Measurements from ENCODE around the gene NTRK1.

NTRK1 gene

GRCh38 chr1:156887734-156888133 is 27.1 kb downstream of the NTRK1 start:
- no peak overlapping the region for H3K4me3 ChIP-seq (ENCODE audit: low read depth, low read length)

GRCh38 chr1:156889802-156890580 is 29.3 kb downstream of the NTRK1 start:
- TF ChIP-seq MYC (IDR thresholded peaks at IDR 0.05; ENCODE audit: low read depth, low read length), result 0 out of 2 replicates have a peak, but pooled peaks have one; percentile 7
- TF ChIP-seq POLR2A (IDR thresholded peaks at IDR 0.05; ENCODE audit: extremely low read depth, insufficient read length), result no peak
- TF ChIP-seq, protein P1, sequence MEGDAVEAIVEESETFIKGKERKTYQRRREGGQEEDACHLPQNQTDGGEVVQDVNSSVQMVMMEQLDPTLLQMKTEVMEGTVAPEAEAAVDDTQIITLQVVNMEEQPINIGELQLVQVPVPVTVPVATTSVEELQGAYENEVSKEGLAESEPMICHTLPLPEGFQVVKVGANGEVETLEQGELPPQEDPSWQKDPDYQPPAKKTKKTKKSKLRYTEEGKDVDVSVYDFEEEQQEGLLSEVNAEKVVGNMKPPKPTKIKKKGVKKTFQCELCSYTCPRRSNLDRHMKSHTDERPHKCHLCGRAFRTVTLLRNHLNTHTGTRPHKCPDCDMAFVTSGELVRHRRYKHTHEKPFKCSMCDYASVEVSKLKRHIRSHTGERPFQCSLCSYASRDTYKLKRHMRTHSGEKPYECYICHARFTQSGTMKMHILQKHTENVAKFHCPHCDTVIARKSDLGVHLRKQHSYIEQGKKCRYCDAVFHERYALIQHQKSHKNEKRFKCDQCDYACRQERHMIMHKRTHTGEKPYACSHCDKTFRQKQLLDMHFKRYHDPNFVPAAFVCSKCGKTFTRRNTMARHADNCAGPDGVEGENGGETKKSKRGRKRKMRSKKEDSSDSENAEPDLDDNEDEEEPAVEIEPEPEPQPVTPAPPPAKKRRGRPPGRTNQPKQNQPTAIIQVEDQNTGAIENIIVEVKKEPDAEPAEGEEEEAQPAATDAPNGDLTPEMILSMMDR (IDR thresholded peaks at IDR 0.05; ENCODE audit: low read depth, low read length), result peak; percentile 73
- peak; percentile 74 for DNase-seq (ENCODE audit: low read depth)
- H3K4me3 ChIP-seq (ENCODE audit: low read depth, low read length), result no peak overlapping the region

More at GRCh38 chr1:156887734-156888133, 27.1 kb downstream of the NTRK1 start:
- DNase-seq (ENCODE audit: low read depth), result no peak
- TF ChIP-seq, protein P2, sequence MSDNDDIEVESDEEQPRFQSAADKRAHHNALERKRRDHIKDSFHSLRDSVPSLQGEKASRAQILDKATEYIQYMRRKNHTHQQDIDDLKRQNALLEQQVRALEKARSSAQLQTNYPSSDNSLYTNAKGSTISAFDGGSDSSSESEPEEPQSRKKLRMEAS (IDR thresholded peaks at IDR 0.05; ENCODE audit: low read depth, low read length), result no peak
- TF ChIP-seq, protein P1 (IDR thresholded peaks at IDR 0.05; ENCODE audit: low read depth, low read length), result no peak
- TF ChIP-seq MYC (IDR thresholded peaks at IDR 0.05; ENCODE audit: low read depth, low read length) (no peak), POLR2A (IDR thresholded peaks at IDR 0.05; ENCODE audit: extremely low read depth, insufficient read length) (no peak)

GRCh38 chr1:156892190-156893047 is 31.8 kb downstream of the NTRK1 start:
- H3K4me3 ChIP-seq (ENCODE audit: low read depth, low read length), result no peak overlapping the region
- peak; percentile 88 for DNase-seq (ENCODE audit: low read depth)
- TF ChIP-seq, protein P2 (IDR thresholded peaks at IDR 0.05; ENCODE audit: low read depth, low read length), result peak; percentile 46; the same call in 1 of the 2 replicates
- TF ChIP-seq, protein P1 (IDR thresholded peaks at IDR 0.05; ENCODE audit: low read depth, low read length), result peak; percentile 74
- TF ChIP-seq MYC (IDR thresholded peaks at IDR 0.05; ENCODE audit: low read depth, low read length) (no peak), POLR2A (IDR thresholded peaks at IDR 0.05; ENCODE audit: extremely low read depth, insufficient read length) (no peak)

DNA sequence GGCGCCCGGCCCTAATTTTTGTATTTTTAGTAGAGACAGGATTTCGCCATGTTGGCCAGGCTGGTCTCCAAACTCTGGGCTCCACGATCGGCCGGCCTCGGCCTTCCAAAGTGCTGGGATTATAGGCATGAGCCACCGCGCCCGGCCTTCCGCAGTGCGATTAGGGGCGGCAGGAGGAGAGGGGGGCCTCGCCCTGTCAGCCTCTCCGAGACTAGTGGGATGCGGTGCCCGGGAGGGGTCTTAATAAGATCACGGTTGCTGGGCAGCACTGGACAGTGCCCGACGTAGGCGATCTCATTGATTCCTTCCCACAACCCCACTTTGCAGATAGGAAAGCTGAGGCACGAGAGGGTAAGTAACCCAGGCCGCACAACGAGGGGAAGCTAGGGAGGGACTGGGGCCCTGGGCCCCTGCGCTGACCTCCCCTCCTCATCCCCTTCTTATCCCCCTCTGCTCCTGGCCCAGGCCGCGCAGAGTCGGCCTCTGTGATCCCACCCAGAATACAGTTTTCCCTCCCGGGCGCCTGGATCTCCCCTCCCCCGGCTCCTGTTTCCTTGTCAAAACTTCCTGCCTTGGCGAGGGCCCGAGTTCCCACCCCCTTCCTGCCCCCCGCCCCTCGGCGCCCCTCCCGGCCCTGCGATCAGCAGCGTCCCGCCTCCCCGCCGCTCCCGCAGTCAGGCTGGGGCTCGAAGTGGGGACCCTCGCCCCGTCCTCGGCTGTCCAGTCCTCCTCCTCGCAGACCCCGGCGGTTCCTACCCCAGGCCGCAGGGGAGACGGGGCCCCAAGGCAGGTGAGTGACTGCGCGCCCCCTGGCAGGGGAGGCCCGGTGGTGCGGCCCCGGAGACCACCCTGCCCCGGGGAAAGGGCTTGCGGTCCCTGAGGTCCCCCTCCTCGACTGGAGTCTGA is 32.6 kb downstream of the NTRK1 start, which contains the start of gene PEAR1:
PEAR1 (plus strand) TSS at position 671 of the 906 bp plus-strand sequence. CDS start 10,209 bp downstream, outside the sequence.
- TF ChIP-seq, protein P2 (IDR thresholded peaks at IDR 0.05; ENCODE audit: low read depth, low read length), result no peak
- no peak for TF ChIP-seq POLR2A (IDR thresholded peaks at IDR 0.05; ENCODE audit: extremely low read depth, insufficient read length)
- TF ChIP-seq, protein P1 (IDR thresholded peaks at IDR 0.05; ENCODE audit: low read depth, low read length), result no peak
- TF ChIP-seq MYC (IDR thresholded peaks at IDR 0.05; ENCODE audit: low read depth, low read length), result no peak
- DNase-seq (ENCODE audit: low read depth), result no peak
- H3K4me3 ChIP-seq (ENCODE audit: low read depth, low read length), result no peak within 1 kb of the TSS

- no peak for DNase-seq (ENCODE audit: low read depth)
- no peak overlapping the region for H3K4me3 ChIP-seq (ENCODE audit: low read depth, low read length)
- TF ChIP-seq, protein P1 (IDR thresholded peaks at IDR 0.05; ENCODE audit: low read depth, low read length), result no peak
- no peak for TF ChIP-seq MYC (IDR thresholded peaks at IDR 0.05; ENCODE audit: low read depth, low read length)
- TF ChIP-seq POLR2A (IDR thresholded peaks at IDR 0.05; ENCODE audit: extremely low read depth, insufficient read length), result no peak
- TF ChIP-seq, protein P2 (IDR thresholded peaks at IDR 0.05; ENCODE audit: low read depth, low read length), result no peak
Measured at GRCh38 chr1:156894001-156894400, 33.3 kb downstream of the NTRK1 start.
